Naive thymus-derived CD8-positive, alpha-beta T cell (primary cell): ENCODE results near the gene IFFO2. TPM values are rescaled to one million over a fixed set of nuclear protein-coding genes. Genes with fewer than 3 reads are reported as not detected.

Source experiments
- ATAC-seq, 2 donors: fragments of 150-1000 bp; cut with Tn5 transposase in 1 of 2; sonication (Bioruptor Pico), chemical (Tn5 transposase) in 1 of 2; 1 replicate in 1 of 2; 2 replicates in 1 of 2; pipeline ENCODE4 v1.10.0; 2021; ENCODE audit warnings: mild to moderate bottlenecking in 2 of 2, moderate library complexity in 2 of 2
- POLR2A ChIA-PET: fragments of 350-600 bp; sonication (Branson Sonifier 250); formaldehyde crosslinking; loops from one replicate; lab custom pipeline; 2021; ENCODE audit warnings: antibody characterized with exemption; lab: Charles Lee
- DNase-seq, 10 donors: peaks; one replicate each; pipeline versions ENCODE4 v3.0.0 to v3.0.0-alpha.2; 2020 to 2022
- H3K27ac Mint-ChIP-seq, 10 donors: one replicate each; pipeline ENCODE4 v1.8.0; 2020 to 2022; ENCODE audit warnings: mild to moderate bottlenecking in 10 of 10, mixed read lengths in 10 of 10, moderate library complexity in 4 of 10, inconsistent platforms in 1 of 10
- H3K27me3 Mint-ChIP-seq, 5 donors: one replicate each; pipeline ENCODE4 v1.8.0; 2021 to 2022; ENCODE audit warnings: mixed read lengths in 5 of 5
- H3K36me3 Mint-ChIP-seq, 3 donors: one replicate each; pipeline ENCODE4 v1.8.0; 2020 to 2022; ENCODE audit warnings: mixed read lengths in 3 of 3, mild to moderate bottlenecking in 2 of 3, inconsistent platforms in 1 of 3
- H3K4me1 Mint-ChIP-seq, 4 donors: one replicate each; pipeline ENCODE4 v1.8.0; 2021 to 2022; ENCODE audit warnings: mixed read lengths in 4 of 4
- H3K4me3 Mint-ChIP-seq, 10 donors: one replicate each; pipeline ENCODE4 v1.8.0; 2020 to 2022; ENCODE audit warnings: mild to moderate bottlenecking in 10 of 10, mixed read lengths in 10 of 10, moderate library complexity in 6 of 10, inconsistent platforms in 1 of 10
- H3K9me3 Mint-ChIP-seq, 9 donors: one replicate each; pipeline ENCODE4 v1.8.0; 2020 to 2022; ENCODE audit warnings: mixed read lengths in 9 of 9, mild to moderate bottlenecking in 3 of 9, inconsistent platforms in 1 of 9, moderate library complexity in 1 of 9
- polyA plus RNA-seq, 3 donors: library from polyadenylated mRNA; unstranded; fragments of 300-500 nt; fragmentation: Illumina TruSeq; gene quantifications; one replicate each; pipeline ENCODE4 v1.2.3, GENCODE V29; 2021
- total RNA-seq, 8 experiments: library from RNA in 2 of 8; stranded (reverse) in 2 of 8; gene quantifications; one replicate each; pipeline ENCODE4 v1.2.3 and lab custom pipeline; 2021 to 2026

The IFFO2 gene
- total and polyA plus RNA-seq, 5 experiments from 2014 or later: 1.6 to 30.7 (median 4.4) TPM

- Mint-ChIP-seq H3K36me3 (peaks cover 0 to 3% (median 0%) of the 10 kb centered on the region in 3 donors), H3K4me1 (peaks cover 47 to 93% (median 89%) of the 10 kb centered on the region in 4 donors), H3K4me3 (peak overlapping the region in 3 of 10 donors; percentile 26 to 57 (median 29)), H3K27me3 (no peaks in the 10 kb centered on the region), H3K9me3 (peaks cover 0 to 1% (median 0%) of the 10 kb centered on the region in 9 donors), H3K27ac (peak overlapping the region in 9 of 10 donors; percentile 7 to 91 (median 63))
- POLR2A ChIA-PET: interaction anchor here (14.2 kb wide), 1 partner anchor 16 kb away, joined by 430 read pairs; the partner anchor contains the start of gene IFFO2
- DNase-seq (no peak), ATAC-seq (no peak)
Measured at GRCh38 chr1:18931730-18932129, 24.7 kb downstream of the IFFO2 start.

DNA sequence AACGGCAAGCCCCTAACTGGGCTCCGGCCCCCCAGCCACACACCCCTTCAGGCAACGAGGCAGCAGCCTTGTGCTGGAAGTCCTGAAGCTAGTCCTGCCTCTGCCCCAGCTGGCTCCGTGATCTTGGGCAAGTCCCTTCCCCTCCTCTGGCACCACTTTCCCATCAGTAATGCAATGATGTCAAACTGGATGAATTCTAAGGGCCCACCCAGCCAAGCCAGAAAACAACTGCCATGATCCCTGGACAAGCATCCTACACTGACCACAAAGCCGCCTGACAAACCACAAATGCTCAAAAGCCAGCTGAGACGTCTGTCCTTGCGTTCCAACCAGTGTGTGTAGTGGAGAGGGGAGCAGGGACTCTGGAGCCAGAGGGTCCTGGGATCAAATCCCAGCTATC lies 26.8 kb downstream of the IFFO2 start:
- POLR2A ChIA-PET: interaction anchor here (0.8 to 14.2 kb wide), 3 partner anchors 18 to 27 kb away, joined by 3 to 430 read pairs (median 4); partner anchors contain the start of genes ALDH4A1 and IFFO2
- Mint-ChIP-seq H3K9me3 (peaks cover 0 to 1% (median 0%) of the 10 kb centered on the region in 9 donors), H3K27me3 (no peaks in the 10 kb centered on the region), H3K36me3 (peaks cover 0 to 5% (median 0%) of the 10 kb centered on the region in 3 donors), H3K4me1 (peaks cover 45 to 89% (median 87%) of the 10 kb centered on the region in 4 donors), H3K27ac (peak overlapping the region; percentile 19 to 91 (median 64)), H3K4me3 (peak overlapping the region in 5 of 10 donors; percentile 24 to 89 (median 43))
- ATAC-seq: no peak
- no peak for DNase-seq

- Mint-ChIP-seq H3K27me3 (no peaks in the 10 kb centered on the region), H3K4me1 (peaks cover 43 to 90% (median 88%) of the 10 kb centered on the region in 4 donors), H3K36me3 (peaks cover 0 to 5% (median 0%) of the 10 kb centered on the region in 3 donors), H3K4me3 (peak overlapping the region in 9 of 10 donors; percentile 50 to 93 (median 76)), H3K27ac (peak overlapping the region in 8 of 10 donors; percentile 27 to 98 (median 83)), H3K9me3 (peaks cover 0 to 1% (median 0%) of the 10 kb centered on the region in 9 donors)
- DNase-seq: no peak
- POLR2A ChIA-PET: interaction anchor here (0.6 to 14.2 kb wide), 4 partner anchors 18 to 146 kb away, joined by 4 to 430 read pairs (median 12); partner anchors contain the start of gene IFFO2
- ATAC-seq: no peak
Measured at GRCh38 chr1:18928985-18929384, 27.5 kb downstream of the IFFO2 start.

- peak overlapping the region; percentile 65 to 98 (median 94) for H3K27ac Mint-ChIP-seq
- peaks cover 0 to 5% (median 0%) of the 10 kb centered on the region in 3 donors for H3K36me3 Mint-ChIP-seq
- no peaks in the 10 kb centered on the region for H3K27me3 Mint-ChIP-seq
- peaks cover 0 to 1% (median 0%) of the 10 kb centered on the region in 9 donors for H3K9me3 Mint-ChIP-seq
- H3K4me1 Mint-ChIP-seq: peaks cover 44 to 93% (median 89%) of the 10 kb centered on the region in 4 donors
- POLR2A ChIA-PET: interaction anchor here (0.6 to 14.2 kb wide), 4 partner anchors 19 to 146 kb away, joined by 4 to 430 read pairs (median 15); partner anchors contain the start of genes ALDH4A1 and IFFO2
- no peak for DNase-seq
- no peak for ATAC-seq
- H3K4me3 Mint-ChIP-seq: peak overlapping the region; percentile 69 to 93 (median 85)
Measured at GRCh38 chr1:18928406-18928805, 28.1 kb downstream of the IFFO2 start.

- Mint-ChIP-seq H3K36me3 (peaks cover 0 to 5% (median 0%) of the 10 kb centered on the region in 3 donors), H3K4me1 (peaks cover 46 to 94% (median 93%) of the 10 kb centered on the region in 4 donors), H3K4me3 (peak overlapping the region; percentile 69 to 93 (median 85)), H3K27me3 (no peaks in the 10 kb centered on the region), H3K27ac (peak overlapping the region; percentile 65 to 98 (median 94)), H3K9me3 (peaks cover 0 to 1% (median 0%) of the 10 kb centered on the region in 9 donors)
- peak in 9 of 10 donors; percentile 16 to 74 (median 48) for DNase-seq
- POLR2A ChIA-PET: interaction anchor here (0.6 to 14.2 kb wide), 9 partner anchors 13 to 669 kb away, joined by 3 to 430 read pairs (median 9); partner anchors contain the start of genes ALDH4A1 and IFFO2
- ATAC-seq: peak; percentile 59 to 68
Measured at GRCh38 chr1:18927654-18928272, 28.7 kb downstream of the IFFO2 start.

DNA sequence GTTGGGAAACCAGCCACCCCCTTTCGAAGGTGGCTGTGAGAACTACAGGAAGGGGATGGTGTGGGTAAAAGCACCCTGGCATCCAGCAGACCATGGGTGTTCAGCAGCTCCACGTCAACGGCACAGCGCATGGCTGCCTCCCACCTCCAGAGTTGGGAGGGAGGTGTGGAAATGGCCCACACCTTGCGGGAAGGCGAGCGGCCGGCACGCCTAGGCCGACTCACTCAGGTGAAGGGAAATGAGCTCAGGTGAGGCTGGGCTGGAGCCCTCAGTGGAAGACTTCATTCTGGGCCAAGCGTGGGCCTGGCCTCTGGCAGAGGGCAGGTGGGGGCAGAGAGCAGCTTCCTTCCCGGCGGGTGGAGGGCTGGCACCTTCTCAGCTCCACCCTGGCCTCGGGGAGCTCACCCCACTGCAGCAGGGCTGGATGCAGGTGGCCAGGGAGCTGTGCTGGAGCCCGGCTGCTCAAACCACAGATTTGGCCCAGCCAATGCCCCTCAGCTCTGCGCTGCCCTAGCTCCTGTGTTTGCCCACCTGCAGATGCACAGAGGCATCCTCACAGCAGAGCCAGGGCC lies 29.3 kb downstream of the IFFO2 start:
- H3K27ac Mint-ChIP-seq: peak overlapping the region; percentile 85 to 98 (median 96)
- peaks cover 0 to 1% (median 0%) of the 10 kb centered on the region in 9 donors for H3K9me3 Mint-ChIP-seq
- peak overlapping the region; percentile 69 to 93 (median 85) for H3K4me3 Mint-ChIP-seq
- POLR2A ChIA-PET: interaction anchor here (0.6 to 14.2 kb wide), 11 partner anchors 12 to 670 kb away, joined by 3 to 430 read pairs (median 5); partner anchors contain the start of genes ALDH4A1 and IFFO2
- H3K36me3 Mint-ChIP-seq: peaks cover 0 to 2% (median 0%) of the 10 kb centered on the region in 3 donors
- DNase-seq (peak in 2 of 10 donors; percentile 18 to 31), ATAC-seq (peak; percentile 27 to 34)
- peaks cover 40 to 93% (median 91%) of the 10 kb centered on the region in 4 donors for H3K4me1 Mint-ChIP-seq
- H3K27me3 Mint-ChIP-seq: no peaks in the 10 kb centered on the region

DNA sequence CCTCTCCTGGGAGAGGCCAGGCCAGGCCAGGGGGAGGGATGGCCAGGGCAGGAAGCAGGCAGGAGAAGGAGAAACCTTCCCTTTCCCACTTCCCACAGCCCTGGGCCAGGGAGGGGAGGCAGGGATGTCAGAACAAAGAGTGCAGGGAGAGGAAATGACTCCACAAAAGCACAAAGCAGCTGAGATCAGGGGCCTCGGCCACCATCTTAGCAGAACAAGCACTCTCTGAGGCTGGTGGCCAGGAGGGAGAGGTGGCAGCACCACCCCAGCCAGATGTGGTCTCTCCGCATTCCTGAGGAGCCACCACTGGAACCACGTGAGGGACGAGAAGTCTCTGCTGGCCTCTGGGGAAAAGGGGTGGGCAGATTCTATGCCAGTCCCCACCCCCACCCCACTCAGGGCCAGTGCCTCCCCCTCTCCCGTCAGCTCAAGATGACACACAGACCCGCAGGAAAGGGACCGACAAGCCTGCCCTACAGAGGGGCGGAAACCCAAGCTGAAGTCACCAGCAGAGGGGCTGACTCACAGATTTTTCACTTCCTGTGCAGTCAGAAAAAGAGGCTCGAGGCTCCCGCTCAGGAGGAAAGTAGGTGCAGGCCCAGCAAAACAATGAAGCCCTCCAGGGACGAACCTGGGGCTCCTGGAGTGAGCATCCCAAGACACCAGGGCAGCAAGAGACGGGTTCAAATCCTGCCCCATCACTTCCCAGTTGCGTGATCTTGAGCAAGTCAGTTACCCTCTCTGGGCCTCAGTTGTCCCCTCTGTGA lies 30.0 kb downstream of the IFFO2 start:
- peak overlapping the region; percentile 85 to 98 (median 96) for H3K27ac Mint-ChIP-seq
- peak; percentile 46 to 90 (median 75) for DNase-seq
- peaks cover 34 to 93% (median 86%) of the 10 kb centered on the region in 4 donors for H3K4me1 Mint-ChIP-seq
- peaks cover 0 to 2% (median 0%) of the 10 kb centered on the region in 3 donors for H3K36me3 Mint-ChIP-seq
- POLR2A ChIA-PET: interaction anchor here (0.6 to 14.2 kb wide), 9 partner anchors 11 to 671 kb away, joined by 3 to 430 read pairs (median 9); partner anchors contain the start of genes ALDH4A1 and IFFO2
- peak; percentile 79 for ATAC-seq
- peaks cover 0 to 1% (median 0%) of the 10 kb centered on the region in 9 donors for H3K9me3 Mint-ChIP-seq
- H3K27me3 Mint-ChIP-seq: no peaks in the 10 kb centered on the region
- H3K4me3 Mint-ChIP-seq: peak overlapping the region; percentile 69 to 93 (median 85)

DNA sequence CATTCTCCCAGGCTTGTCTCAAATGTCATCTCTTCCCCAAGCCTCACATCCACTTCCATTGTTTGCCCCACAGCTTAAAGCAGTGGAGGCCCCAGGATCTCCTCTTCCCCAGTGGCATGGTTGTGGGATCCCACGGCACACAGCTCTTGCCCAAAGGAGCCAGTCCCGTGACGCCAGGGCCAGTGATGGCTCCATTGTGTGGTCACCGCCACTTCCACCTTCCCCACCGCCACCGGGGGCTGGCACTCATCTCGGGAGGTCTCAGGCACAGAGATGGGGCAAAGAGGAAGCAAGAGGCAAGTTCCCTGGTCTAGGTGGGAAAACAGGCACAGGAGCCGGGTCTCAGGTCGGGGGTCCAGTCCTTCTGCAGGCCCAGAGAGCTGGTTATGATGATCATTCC lies 31.2 kb downstream of the IFFO2 start:
- peak overlapping the region in 9 of 10 donors; percentile 31 to 79 (median 62) for H3K4me3 Mint-ChIP-seq
- no peaks in the 10 kb centered on the region for H3K27me3 Mint-ChIP-seq
- peaks cover 0 to 1% (median 0%) of the 10 kb centered on the region in 9 donors for H3K9me3 Mint-ChIP-seq
- H3K27ac Mint-ChIP-seq: peak overlapping the region; percentile 41 to 87 (median 75)
- POLR2A ChIA-PET: interaction anchor here (1.4 to 14.2 kb wide), 2 partner anchors 22 to 46 kb away, joined by 3 to 430 read pairs; partner anchors contain the start of gene IFFO2
- DNase-seq (no peak), ATAC-seq (no peak)
- peaks cover 28 to 84% (median 76%) of the 10 kb centered on the region in 4 donors for H3K4me1 Mint-ChIP-seq
- peaks cover 0 to 8% (median 0%) of the 10 kb centered on the region in 3 donors for H3K36me3 Mint-ChIP-seq

DNA sequence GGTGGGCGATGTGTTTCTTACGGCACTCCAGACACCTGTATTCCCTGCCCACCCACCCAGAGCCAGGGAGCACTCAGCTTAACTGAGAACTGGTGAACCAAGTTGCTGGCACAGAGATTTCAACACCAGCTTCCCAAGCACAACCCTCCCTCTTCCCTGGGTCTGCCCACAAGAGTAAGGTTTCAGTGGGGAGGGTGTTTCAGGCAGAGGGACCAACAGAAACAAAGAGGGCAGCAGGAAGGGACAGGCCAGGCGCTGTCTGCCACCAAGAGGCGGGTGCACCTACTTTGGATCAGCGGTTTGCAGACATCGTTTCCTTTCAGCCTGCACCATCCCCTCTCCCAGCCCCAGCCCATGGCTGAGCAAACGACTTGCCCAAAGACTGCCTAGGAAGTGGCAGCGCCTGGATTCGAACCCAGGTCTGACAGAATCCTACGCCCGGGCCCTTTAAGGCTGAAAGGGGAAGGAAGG lies 32.2 kb downstream of the IFFO2 start:
- POLR2A ChIA-PET: interaction anchor here (0.9 to 14.2 kb wide), 3 partner anchors 10 to 150 kb away, joined by 4 to 430 read pairs (median 5); partner anchors contain the start of gene IFFO2
- DNase-seq: no peak

DNA sequence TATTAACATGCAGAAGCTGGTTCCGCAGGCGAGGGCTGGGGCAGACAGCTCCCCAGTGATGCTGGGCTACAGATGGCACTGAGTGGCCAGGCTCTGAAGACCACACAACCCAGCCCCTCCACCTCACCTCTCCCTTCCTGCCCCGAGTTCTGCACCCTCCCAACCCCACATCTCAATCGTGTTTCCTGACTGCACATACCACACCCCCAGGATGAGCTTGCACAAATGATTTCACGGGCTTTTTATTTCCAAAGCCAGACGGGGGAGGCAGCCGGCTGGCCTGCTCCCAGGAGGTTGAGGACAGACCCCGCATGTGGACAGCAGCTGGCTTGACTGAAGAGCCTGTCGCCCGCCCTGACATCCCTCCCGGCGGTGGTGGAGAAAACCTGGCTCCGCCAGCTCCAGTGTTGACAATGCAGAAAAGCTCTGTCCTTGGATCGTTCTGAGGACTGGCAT lies 32.7 kb downstream of the IFFO2 start:
- POLR2A ChIA-PET: interaction anchor here (0.9 to 14.2 kb wide), 3 partner anchors 10 to 151 kb away, joined by 4 to 430 read pairs (median 5); partner anchors contain the start of gene IFFO2
- Mint-ChIP-seq H3K9me3 (peaks cover 0 to 1% (median 0%) of the 10 kb centered on the region in 9 donors), H3K4me1 (peaks cover 20 to 71% (median 61%) of the 10 kb centered on the region in 4 donors), H3K36me3 (peaks cover 0 to 18% (median 0%) of the 10 kb centered on the region in 3 donors), H3K4me3 (peak overlapping the region; percentile 0 to 76 (median 50)), H3K27ac (peak overlapping the region in 8 of 10 donors; percentile 0 to 86 (median 72)), H3K27me3 (no peaks in the 10 kb centered on the region)
- DNase-seq: peak in 3 of 10 donors; percentile 17 to 27 (median 25)
- ATAC-seq: no peak

More for the DNA sequence above, 32.2 kb downstream of the IFFO2 start:
- Mint-ChIP-seq H3K27ac (peak overlapping the region in 4 of 10 donors; percentile 69 to 83 (median 78)), H3K9me3 (peaks cover 0 to 1% (median 0%) of the 10 kb centered on the region in 9 donors), H3K4me1 (peaks cover 23 to 75% (median 66%) of the 10 kb centered on the region in 4 donors), H3K4me3 (peak overlapping the region in 8 of 10 donors; percentile 51 to 76 (median 65)), H3K27me3 (no peaks in the 10 kb centered on the region), H3K36me3 (peaks cover 0 to 14% (median 0%) of the 10 kb centered on the region in 3 donors)
- no peak for ATAC-seq
